Measurements from ENCODE around the gene UCP3.

- no peak for TF ChIP-seq CTCF (IDR thresholded peaks at IDR 0.05; ENCODE audit: insufficient read depth, low read depth, low read length)
- no peak for TF ChIP-seq EZH2 (IDR thresholded peaks at IDR 0.05; ENCODE audit: insufficient read depth, low read length)
These were observed 28.4 kb upstream of the UCP3 start for GRCh38 chr11:74037309-74037708.
